Neuronal stem cell (in vitro differentiated cells): ENCODE measurements around the gene CHIA.
"Not testable (repeated sequence)": the region's sequence is repeated elsewhere in the genome, so short reads cannot be mapped to it uniquely, and the experiment has no call there.

Source experiments
- DNase-seq: peaks from one replicate; pipeline ENCODE4 v3.0.0-alpha.2; 2013; ENCODE audit warnings: low spot score
- H2AFZ ChIP-seq: one replicate; pipeline ENCODE4 v1.6.1; 2013; ENCODE audit warnings: mild to moderate bottlenecking, low read length, inconsistent platforms
- H2AK5ac ChIP-seq: 2 replicates; pipeline ENCODE4 v1.6.1; 2013; ENCODE audit warnings: low read depth, mild to moderate bottlenecking, inconsistent platforms, low read length, moderate library complexity, mixed read lengths
- H2BK120ac ChIP-seq: 2 replicates; pipeline ENCODE4 v1.6.1; 2013; ENCODE audit warnings: low read depth, mild to moderate bottlenecking, inconsistent platforms, low read length, moderate library complexity, mixed read lengths
- H2BK12ac ChIP-seq: one replicate; pipeline ENCODE4 v1.6.1; 2013; ENCODE audit warnings: low read length, inconsistent platforms
- H2BK15ac ChIP-seq: 2 replicates; pipeline ENCODE4 v1.6.1; 2013; ENCODE audit warnings: mild to moderate bottlenecking, low read length, inconsistent platforms, mixed read lengths
- H2BK5ac ChIP-seq: one replicate; pipeline ENCODE4 v1.6.1; 2013; ENCODE audit warnings: inconsistent platforms, mild to moderate bottlenecking, low read length, moderate library complexity
- H3K14ac ChIP-seq: one replicate; pipeline ENCODE4 v1.6.1; 2013; ENCODE audit warnings: low read length, inconsistent platforms
- H3K18ac ChIP-seq: 2 replicates; pipeline ENCODE4 v1.6.1; 2013; ENCODE audit warnings: low read length, inconsistent platforms
- H3K23ac ChIP-seq: 2 replicates; pipeline ENCODE4 v1.6.1; 2013; ENCODE audit warnings: low read depth, mild to moderate bottlenecking, mixed read lengths, low read length, inconsistent platforms; ENCODE audit not compliant: poor library complexity
- H3K27ac ChIP-seq: replicated peaks from 3 replicates; pipeline ENCODE4 v1.5.1; 2013; ENCODE audit warnings: low read length, inconsistent platforms
- H3K27me3 ChIP-seq, 3 experiments: 2 replicates each; pipeline ENCODE4 v1.6.1; 2013; ENCODE audit warnings: low read length in 3 of 3, mild to moderate bottlenecking in 2 of 3, inconsistent platforms in 1 of 3, low read depth in 1 of 3, mixed read lengths in 1 of 3, moderate library complexity in 1 of 3; ENCODE audit not compliant: control insufficient read depth in 3 of 3, insufficient read depth in 3 of 3
- H3K36me3 ChIP-seq, 2 donors: replicated peaks in 1 of 2; 2 replicates each; pipeline ENCODE4 v1.6.1; 2013; ENCODE audit warnings: low read length in 2 of 2; ENCODE audit not compliant: control insufficient read depth in 2 of 2, insufficient read depth in 2 of 2
- H3K4ac ChIP-seq: 2 replicates; pipeline ENCODE4 v1.6.1; 2013; ENCODE audit warnings: inconsistent platforms, mild to moderate bottlenecking, low read length, moderate library complexity
- H3K4me1 ChIP-seq, 2 donors: 1 replicate in 1 of 2; 2 replicates in 1 of 2; pipeline ENCODE4 v1.6.1; 2013; ENCODE audit warnings: low read length in 2 of 2, low read depth in 1 of 2; ENCODE audit not compliant: control insufficient read depth in 2 of 2, insufficient read depth in 1 of 2
- H3K4me2 ChIP-seq: one replicate; pipeline ENCODE4 v1.6.1; 2013; ENCODE audit warnings: mild to moderate bottlenecking, low read length, inconsistent platforms; ENCODE audit not compliant: insufficient read depth, poor library complexity, severe bottlenecking
- H3K4me3 ChIP-seq, 2 donors: 2 replicates each; pipeline ENCODE4 v1.5.1; 2013; ENCODE audit warnings: low read length in 2 of 2, mild to moderate bottlenecking in 2 of 2, inconsistent platforms in 1 of 2, moderate library complexity in 1 of 2
- H3K79me1 ChIP-seq: one replicate; pipeline ENCODE4 v1.6.1; 2013; ENCODE audit warnings: low read depth, mild to moderate bottlenecking, inconsistent platforms, low read length, moderate library complexity
- H3K9ac ChIP-seq: one replicate; pipeline ENCODE4 v1.6.1; 2013; ENCODE audit warnings: mild to moderate bottlenecking, low read depth, low read length, inconsistent platforms; ENCODE audit not compliant: poor library complexity
- H3K9me3 ChIP-seq, 2 donors: replicated peaks in 1 of 2; 2 replicates each; pipeline versions ENCODE3 to v1.6.1; 2013; ENCODE audit warnings: low read length in 2 of 2, mild to moderate bottlenecking in 2 of 2, inconsistent platforms in 1 of 2, low read depth in 1 of 2, mixed read lengths in 1 of 2, moderate library complexity in 1 of 2; ENCODE audit not compliant: control insufficient read depth in 2 of 2, insufficient read depth in 1 of 2
- H4K8ac ChIP-seq: one replicate; pipeline ENCODE4 v1.6.1; 2013; ENCODE audit warnings: low read depth, mild to moderate bottlenecking, inconsistent platforms, low read length, moderate library complexity
- H4K91ac ChIP-seq: one replicate; pipeline ENCODE4 v1.6.1; 2013; ENCODE audit warnings: low read length, low read depth, mild to moderate bottlenecking, inconsistent platforms; ENCODE audit not compliant: poor library complexity
- WGBS, 2 donors: extraction: QIAGEN DNeasy Blood & Tissue Kit; methylation state at CpG; one replicate each; pipeline ENCODE4 v1.1.7; 2013; ENCODE audit warnings: missing lambda C conversion rate in 2 of 2, mixed read lengths in 1 of 2; ENCODE audit not compliant: insufficient read length in 2 of 2, insufficient replicate concordance in 1 of 2; ENCODE audit errors: extremely low coverage in 2 of 2; 5-methylcytosine and 5-hydroxymethylcytosine counted together

CHIA gene

DNA sequence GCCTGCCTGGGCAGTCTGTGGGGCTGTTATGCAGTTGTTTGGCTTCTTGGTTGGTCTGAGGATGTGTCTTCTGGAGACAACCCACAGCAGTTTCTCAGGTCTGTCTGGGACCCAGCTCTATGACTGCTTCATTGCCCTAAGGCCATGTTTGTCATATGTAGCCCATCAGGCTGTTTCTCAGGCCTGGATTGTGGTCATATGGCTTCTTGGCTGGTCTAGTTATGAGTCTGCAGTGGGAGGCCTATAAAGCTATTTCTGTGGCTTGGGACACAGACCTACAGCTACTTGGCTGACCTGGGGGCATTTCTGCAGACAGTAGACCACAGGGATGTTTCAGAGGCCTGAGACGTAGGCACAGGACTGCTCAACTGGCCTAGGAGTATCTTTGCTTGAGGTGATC is 41.5 kb downstream of the CHIA start:
- no peak overlapping the region for H3K9ac ChIP-seq
- H2AK5ac ChIP-seq, result no peak overlapping the region
- H3K9me3 ChIP-seq, result peaks cover 0 to 2% of the 10 kb centered on the region in 2 donors
- H3K27me3 ChIP-seq, result no peaks in the 10 kb centered on the region
- H3K4me1 ChIP-seq, result no peaks in the 10 kb centered on the region
- H3K4me2 ChIP-seq, result no peak overlapping the region
- H3K4me3 ChIP-seq, result no peak overlapping the region
- no peak overlapping the region for H2BK5ac ChIP-seq
- no CpG with 5 or more reads among the region's 1 CpG for WGBS, 2 donors
- no peaks in the 10 kb centered on the region for H3K79me1 ChIP-seq
- no peak overlapping the region for H2BK15ac ChIP-seq
- no peak overlapping the region for H3K14ac ChIP-seq
- no peak overlapping the region for H4K91ac ChIP-seq
- no peak overlapping the region for H2BK12ac ChIP-seq
- no peak overlapping the region for H3K27ac ChIP-seq
- no peak overlapping the region for H3K4ac ChIP-seq
- no peak overlapping the region for H2AFZ ChIP-seq
- H3K36me3 ChIP-seq, result no peaks in the 10 kb centered on the region
- DNase-seq, result no peak
- H3K23ac ChIP-seq, result no peak overlapping the region
- H3K18ac ChIP-seq, result no peak overlapping the region
- H4K8ac ChIP-seq, result no peak overlapping the region
- no peak overlapping the region for H2BK120ac ChIP-seq

DNA sequence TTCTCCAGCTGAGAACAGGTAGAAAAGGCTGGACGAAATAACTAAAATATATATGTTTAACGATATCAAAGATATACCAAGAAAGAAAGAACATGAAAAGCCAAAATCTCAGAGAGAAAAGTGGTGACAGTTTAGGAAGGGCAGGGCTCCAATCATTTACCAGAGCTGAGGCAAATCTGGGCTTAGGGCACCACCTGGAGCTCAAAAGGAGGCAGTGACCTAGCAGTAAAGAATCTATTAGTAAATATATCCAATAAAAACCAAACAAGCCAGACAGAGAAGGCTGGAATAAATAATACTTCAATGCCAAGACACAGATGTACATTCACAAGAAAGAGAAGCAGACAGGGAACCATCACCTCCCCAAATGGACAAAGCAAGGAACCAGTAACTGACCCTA is 43.5 kb downstream of the CHIA start:
- no peak overlapping the region for H2BK15ac ChIP-seq
- peaks cover 0 to 2% of the 10 kb centered on the region in 2 donors for H3K9me3 ChIP-seq
- no peak overlapping the region for H2BK5ac ChIP-seq
- H3K27me3 ChIP-seq, result no peaks in the 10 kb centered on the region
- H3K4me2 ChIP-seq, result no peak overlapping the region
- no peaks in the 10 kb centered on the region for H3K79me1 ChIP-seq
- no peak overlapping the region for H4K8ac ChIP-seq
- H3K36me3 ChIP-seq, result no peaks in the 10 kb centered on the region
- H3K14ac ChIP-seq, result no peak overlapping the region
- H2BK12ac ChIP-seq, result no peak overlapping the region
- no peak overlapping the region for H2AK5ac ChIP-seq
- H2BK120ac ChIP-seq, result no peak overlapping the region
- H3K4ac ChIP-seq, result no peak overlapping the region
- H3K27ac ChIP-seq, result no peak overlapping the region
- H4K91ac ChIP-seq, result no peak overlapping the region
- no peak overlapping the region for H3K23ac ChIP-seq
- DNase-seq, result no peak
- H3K4me3 ChIP-seq, result no peak overlapping the region
- H3K18ac ChIP-seq, result no peak overlapping the region
- no peak overlapping the region for H2AFZ ChIP-seq
- H3K9ac ChIP-seq, result no peak overlapping the region
- H3K4me1 ChIP-seq, result no peaks in the 10 kb centered on the region
- WGBS, 2 donors, result no CpG with 5 or more reads among the region's 2 CpGs

DNA sequence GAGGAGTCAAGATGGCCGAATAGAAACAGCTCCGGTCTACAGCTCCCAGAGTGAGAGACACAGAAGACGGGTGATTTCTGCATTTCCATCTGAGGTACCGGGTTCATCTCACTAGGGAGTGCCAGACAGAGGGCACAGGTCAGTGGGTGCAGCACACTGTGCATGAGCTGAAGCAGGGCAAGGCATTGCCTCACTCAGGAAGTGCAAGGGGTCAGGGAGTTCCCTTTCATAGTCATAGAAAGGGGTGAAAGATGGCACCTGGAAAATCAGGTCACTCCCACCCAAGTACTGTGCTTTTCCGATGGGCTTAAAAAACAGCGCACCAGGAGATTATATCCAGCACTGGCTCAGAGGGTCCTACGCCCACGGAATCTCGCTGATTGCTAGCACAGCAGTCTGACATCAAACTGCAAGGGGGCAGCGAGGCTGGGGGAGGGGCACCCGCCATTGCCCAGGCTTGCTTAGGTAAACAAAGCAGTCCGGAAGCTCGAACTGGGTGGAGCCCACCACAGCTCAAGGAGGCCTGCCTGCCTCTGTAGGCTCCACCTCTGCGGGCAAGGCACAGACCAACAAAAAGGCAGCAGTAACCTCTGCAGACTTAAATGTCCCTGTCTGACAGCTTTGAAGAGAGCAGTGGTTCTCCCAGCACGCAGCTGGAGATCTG is 44.7 kb downstream of the CHIA start:
- not testable (repeated sequence) for H2AK5ac ChIP-seq, H3K79me1 ChIP-seq, H3K4me1 ChIP-seq, H2BK12ac ChIP-seq, H3K4me2 ChIP-seq, H3K9me3 ChIP-seq, DNase-seq, H3K18ac ChIP-seq, H4K8ac ChIP-seq, H3K4ac ChIP-seq, H2BK120ac ChIP-seq, H2AFZ ChIP-seq, H3K27ac ChIP-seq, H2BK15ac ChIP-seq, H3K36me3 ChIP-seq, H3K27me3 ChIP-seq, H3K23ac ChIP-seq, H4K91ac ChIP-seq, H3K9ac ChIP-seq, H3K14ac ChIP-seq, H2BK5ac ChIP-seq, H3K4me3 ChIP-seq
- no CpG with 5 or more reads among the region's 15 CpGs for WGBS, 2 donors

DNA sequence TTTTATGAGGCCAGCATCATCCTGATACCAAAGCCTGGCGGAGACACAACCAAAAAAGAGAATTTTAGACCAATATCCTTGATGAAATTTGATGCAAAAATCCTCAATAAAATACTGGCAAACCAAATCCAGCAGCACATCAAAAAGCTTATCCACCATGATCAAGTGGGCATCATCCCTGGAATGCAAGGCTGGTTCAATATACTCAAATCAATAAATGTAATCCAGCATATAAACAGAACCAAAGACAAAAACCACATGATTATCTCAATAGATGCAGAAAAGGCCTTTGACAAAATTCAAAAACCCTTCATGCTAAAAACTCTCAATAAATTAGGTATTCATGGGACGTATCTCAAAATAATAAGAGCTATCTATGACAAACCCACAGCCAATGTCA is 48.2 kb downstream of the CHIA start:
- not testable (repeated sequence) for H3K4ac ChIP-seq, H3K18ac ChIP-seq, H2BK12ac ChIP-seq, H4K8ac ChIP-seq, H2BK120ac ChIP-seq, H3K36me3 ChIP-seq, H3K4me2 ChIP-seq, H2AK5ac ChIP-seq, H3K4me1 ChIP-seq, H4K91ac ChIP-seq, H3K14ac ChIP-seq, H2AFZ ChIP-seq, DNase-seq, H3K4me3 ChIP-seq, H3K9ac ChIP-seq, H3K79me1 ChIP-seq, H2BK15ac ChIP-seq, H3K9me3 ChIP-seq, H3K27ac ChIP-seq, H3K23ac ChIP-seq, H2BK5ac ChIP-seq, H3K27me3 ChIP-seq
- no CpG with 5 or more reads among the region's 2 CpGs for WGBS, 2 donors
